GM12892 (cell line): ENCODE data around the gene HAUS1.
A peak's percentile ranks its signal among the peaks of the same experiment; 100 is the strongest.
"Not testable (repeated sequence)": the region's sequence is repeated elsewhere in the genome, so short reads cannot be mapped to it uniquely, and the experiment has no call there.

ENCODE experiments used
- DNase-seq: peaks from one replicate; pipeline ENCODE4 v3.0.0; 2011; ENCODE audit not compliant: insufficient read length
- FAIRE-seq: peaks from 2 replicates; lab custom pipeline; 2011; peaks lifted over from hg19 to GRCh38; lab: Jason Lieb, UNC
- POLR2A ChIP-seq: IDR thresholded peaks from 2 replicates; pipeline ENCODE4 v1.6.1; 2011; ENCODE audit warnings: low read depth, low read length, control low read depth
- POLR2AphosphoS5 ChIP-seq: IDR thresholded peaks from 2 replicates; pipeline ENCODE4 v1.6.1; 2011; ENCODE audit warnings: low read depth, low read length, control low read depth
- TAF1 ChIP-seq: IDR thresholded peaks from 2 replicates; pipeline ENCODE4 v1.6.1; 2011; ENCODE audit warnings: low read depth, mild to moderate bottlenecking, control low read depth, low read length, borderline replicate concordance

Gene HAUS1

GRCh38 chr18:46070815-46071652 lies 33.2 kb upstream of the HAUS1 start:
- FAIRE-seq (peak; percentile 33), DNase-seq (no peak)
- TF ChIP-seq POLR2A (no peak), POLR2AphosphoS5 (no peak), TAF1 (no peak)

GRCh38 chr18:46071653-46072375 lies 32.4 kb upstream of the HAUS1 start, which contains the start of gene PSTPIP2:
Gene PSTPIP2 (minus strand): TSS chr18:46072260. CDS start chr18:46072188, 72 bp downstream.
- FAIRE-seq (peak; percentile 91), DNase-seq (peak; percentile 39)
- TF ChIP-seq POLR2AphosphoS5 (peak; percentile 64; the same call in 1 of the 2 replicates), POLR2A (peak; percentile 75), TAF1 (peak; percentile 39; the same call in 1 of the 2 replicates)

GRCh38 chr18:46072376-46072867 lies 31.8 kb upstream of the HAUS1 start:
- TF ChIP-seq POLR2AphosphoS5 (no peak), TAF1 (no peak), POLR2A (no peak)
- no peak for DNase-seq
- FAIRE-seq, result no peak

- TF ChIP-seq POLR2A (no peak), TAF1 (no peak), POLR2AphosphoS5 (no peak)
- no peak for DNase-seq
- FAIRE-seq, result no peak
Measured at GRCh38 chr18:46072959-46073358, 31.2 kb upstream of the HAUS1 start.

- FAIRE-seq (peak; percentile 87), DNase-seq (no peak)
- TF ChIP-seq TAF1 (no peak), POLR2A (no peak), POLR2AphosphoS5 (no peak)
Measured at GRCh38 chr18:46073474-46074331, 30.5 kb upstream of the HAUS1 start.

GRCh38 chr18:46079336-46079735 lies 24.8 kb upstream of the HAUS1 start:
- FAIRE-seq (no peak), DNase-seq (no peak)
- TF ChIP-seq TAF1 (no peak), POLR2A (no peak), POLR2AphosphoS5 (no peak)

GRCh38 chr18:46080156-46080555 lies 24.0 kb upstream of the HAUS1 start:
- DNase-seq (no peak), FAIRE-seq (no peak)
- TF ChIP-seq TAF1 (no peak), POLR2AphosphoS5 (no peak), POLR2A (no peak)

- no peak for TF ChIP-seq POLR2AphosphoS5
- TF ChIP-seq TAF1, result no peak
- no peak for TF ChIP-seq POLR2A
- FAIRE-seq, result peak; percentile 5
Measured at GRCh38 chr18:46084431-46084830, 19.8 kb upstream of the HAUS1 start.

GRCh38 chr18:46088501-46088900 lies 15.7 kb upstream of the HAUS1 start:
- not testable (repeated sequence) for DNase-seq, FAIRE-seq

More at GRCh38 chr18:46084431-46084830, 19.8 kb upstream of the HAUS1 start:
- DNase-seq, result no peak

GRCh38 chr18:46095532-46095931 lies 8.7 kb upstream of the HAUS1 start:
- TF ChIP-seq POLR2AphosphoS5, result no peak
- no peak for TF ChIP-seq POLR2A
- no peak for TF ChIP-seq TAF1
- no peak for DNase-seq
- no peak for FAIRE-seq

GRCh38 chr18:46096651-46097300 lies 7.4 kb upstream of the HAUS1 start:
- FAIRE-seq, result no peak
- TF ChIP-seq TAF1 (no peak), POLR2AphosphoS5 (no peak), POLR2A (no peak)
- DNase-seq, result peak; percentile 15
